ENCODE data around the gene CREB3.

The CREB3 gene

GRCh38 chr9:35702696-35703095, 29.8 kb upstream of the CREB3 start:
- no peak for DNase-seq

GRCh38 chr9:35703906-35704672, 28.4 kb upstream of the CREB3 start:
- no peak for DNase-seq

GRCh38 chr9:35705372-35705771, 27.1 kb upstream of the CREB3 start:
- no peak for DNase-seq

- DNase-seq = no peak
Measured at GRCh38 chr9:35705836-35706430, 26.5 kb upstream of the CREB3 start.

- no peak for DNase-seq
Measured at GRCh38 chr9:35706951-35707350, 25.5 kb upstream of the CREB3 start.

- DNase-seq = no peak
Measured at GRCh38 chr9:35708146-35708545, 24.3 kb upstream of the CREB3 start.

GRCh38 chr9:35710818-35711500, 21.5 kb upstream of the CREB3 start:
- DNase-seq = no peak

- no peak for DNase-seq
Measured at GRCh38 chr9:35711501-35712428, 20.7 kb upstream of the CREB3 start.

GRCh38 chr9:35712762-35713400, 19.6 kb upstream of the CREB3 start:
- DNase-seq = no peak

- DNase-seq = no peak
Measured at GRCh38 chr9:35713578-35713977, 18.9 kb upstream of the CREB3 start.

- no peak for DNase-seq
Measured at GRCh38 chr9:35714123-35714522, 18.3 kb upstream of the CREB3 start.

- DNase-seq = no peak
Measured at GRCh38 chr9:35714579-35715252, 17.8 kb upstream of the CREB3 start.

GRCh38 chr9:35716230-35716629, 16.2 kb upstream of the CREB3 start:
- no peak for DNase-seq

GRCh38 chr9:35717132-35717870, 15.2 kb upstream of the CREB3 start:
- no peak for DNase-seq

GRCh38 chr9:35718721-35719511, 13.6 kb upstream of the CREB3 start:
- no peak for DNase-seq

- DNase-seq = no peak
Measured at GRCh38 chr9:35719546-35719945, 12.9 kb upstream of the CREB3 start.

- no peak for DNase-seq
Measured at GRCh38 chr9:35723426-35723825, 9.0 kb upstream of the CREB3 start.

- no peak for DNase-seq
Measured at GRCh38 chr9:35723908-35724307, 8.6 kb upstream of the CREB3 start.

- no peak for DNase-seq
Measured at GRCh38 chr9:35725362-35725761, 7.1 kb upstream of the CREB3 start.

GRCh38 chr9:35726931-35727330, 5.5 kb upstream of the CREB3 start:
- no peak for DNase-seq

Data from NCI-H1930 (cell line).